CD4-positive, alpha-beta T cell treated with Interleukin-21 for 1 hour (primary cell): ENCODE results near the gene MRPL50.
"Not testable (repeated sequence)": the region's sequence is repeated elsewhere in the genome, so short reads cannot be mapped to it uniquely, and the experiment has no call there.

ENCODE experiments used
- DNase-seq: peaks from one replicate; pipeline ENCODE4 v3.0.0-alpha.2; 2020

MRPL50 gene

GRCh38 chr9:101417389-101417788 is 19.0 kb upstream of the MRPL50 start:
- no peak for DNase-seq

GRCh38 chr9:101415578-101415977 is 17.2 kb upstream of the MRPL50 start:
- DNase-seq = no peak

DNA sequence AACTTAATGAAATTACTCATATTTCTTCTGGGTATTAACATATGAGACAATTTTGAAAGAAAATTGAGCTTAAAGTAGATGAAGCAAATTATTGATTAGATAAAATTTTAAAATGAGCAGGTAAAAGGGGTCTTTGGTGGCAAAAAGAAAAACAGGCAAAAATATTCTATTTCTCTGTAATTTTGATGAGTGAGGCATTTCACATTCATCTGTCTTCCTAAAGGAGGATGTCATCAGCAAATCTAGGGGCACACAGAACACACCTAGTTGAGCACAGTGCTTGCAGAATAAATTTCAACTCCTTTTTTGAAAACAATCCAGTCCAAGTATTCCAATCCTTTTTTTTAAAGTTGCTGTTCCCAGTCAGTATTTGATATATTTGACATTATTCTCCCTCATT is 16.4 kb upstream of the MRPL50 start:
- DNase-seq = no peak

DNA sequence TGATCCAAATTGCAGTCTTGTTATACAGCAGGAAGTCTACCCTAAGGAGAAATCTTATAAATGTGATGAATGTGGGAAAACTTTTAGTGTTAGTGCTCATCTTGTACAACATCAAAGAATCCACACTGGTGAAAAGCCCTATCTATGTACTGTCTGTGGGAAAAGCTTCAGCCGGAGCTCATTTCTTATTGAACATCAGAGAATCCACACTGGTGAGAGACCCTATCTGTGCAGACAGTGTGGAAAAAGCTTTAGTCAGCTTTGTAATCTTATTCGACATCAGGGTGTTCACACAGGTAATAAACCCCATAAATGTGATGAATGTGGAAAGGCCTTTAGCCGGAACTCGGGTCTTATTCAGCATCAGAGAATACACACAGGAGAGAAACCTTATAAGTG is 10.7 kb upstream of the MRPL50 start:
- DNase-seq = no peak

GRCh38 chr9:101408374-101409078 is 10.1 kb upstream of the MRPL50 start:
- DNase-seq = no peak

DNA sequence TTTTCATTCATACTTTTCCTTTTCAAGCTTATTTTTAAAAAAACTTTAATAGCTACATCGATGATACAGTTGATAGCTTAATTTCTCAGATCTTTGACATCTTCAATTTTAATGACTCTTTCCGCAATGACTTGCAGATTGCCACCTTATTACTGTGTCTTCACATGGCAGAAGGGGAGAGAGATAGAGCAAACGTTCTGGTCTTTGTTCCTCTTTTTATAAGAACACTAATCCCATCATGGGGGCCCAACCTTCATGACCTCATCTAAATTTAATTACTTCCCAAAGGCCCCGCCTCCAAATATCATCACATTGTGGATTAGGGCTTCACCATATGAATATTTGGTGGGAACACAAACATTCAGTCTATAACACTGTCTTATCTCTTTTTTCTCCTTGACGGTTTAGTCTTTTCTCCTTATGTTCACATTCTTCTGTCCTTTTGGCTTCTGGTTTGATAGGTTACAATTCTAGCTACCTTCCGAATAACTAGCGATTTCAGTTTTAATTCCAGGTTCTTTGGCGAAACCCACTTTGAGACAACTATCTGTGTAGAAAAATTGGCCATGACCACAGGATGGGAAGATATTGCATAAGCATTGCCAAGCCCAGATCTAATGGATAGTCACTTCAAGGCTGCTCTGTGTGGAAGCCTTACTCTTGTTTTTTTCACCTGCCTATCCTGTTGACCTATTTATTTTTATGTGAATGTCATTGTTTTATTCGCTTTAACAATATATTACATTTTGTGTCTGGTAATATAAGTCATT is 5.3 kb upstream of the MRPL50 start:
- no peak for DNase-seq

DNA sequence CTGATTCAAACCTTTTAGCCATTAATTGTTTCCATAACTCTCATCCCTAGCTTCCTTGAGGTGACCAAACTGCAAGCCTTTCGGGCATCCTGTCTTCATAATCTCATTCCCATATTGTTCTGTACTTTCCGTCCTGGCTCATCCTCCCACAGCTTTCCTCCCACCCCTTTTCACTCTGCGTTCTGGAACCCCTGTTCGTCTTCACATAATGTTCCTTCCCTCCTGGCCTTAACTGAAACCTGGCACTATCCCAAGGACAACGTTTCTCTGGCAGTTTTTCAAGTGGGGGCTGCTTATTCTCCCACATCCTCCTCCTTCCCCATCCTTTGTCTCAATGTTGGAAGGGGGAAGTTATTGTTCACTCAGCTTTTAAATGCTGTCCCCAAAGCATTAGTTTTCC is 1.7 kb upstream of the MRPL50 start:
- DNase-seq = no peak

GRCh38 chr9:101399643-101399970 is 1.2 kb upstream of the MRPL50 start:
- no peak for DNase-seq

GRCh38 chr9:101398930-101399642 is 668 bp upstream of the MRPL50 start:
- DNase-seq = no peak

DNA sequence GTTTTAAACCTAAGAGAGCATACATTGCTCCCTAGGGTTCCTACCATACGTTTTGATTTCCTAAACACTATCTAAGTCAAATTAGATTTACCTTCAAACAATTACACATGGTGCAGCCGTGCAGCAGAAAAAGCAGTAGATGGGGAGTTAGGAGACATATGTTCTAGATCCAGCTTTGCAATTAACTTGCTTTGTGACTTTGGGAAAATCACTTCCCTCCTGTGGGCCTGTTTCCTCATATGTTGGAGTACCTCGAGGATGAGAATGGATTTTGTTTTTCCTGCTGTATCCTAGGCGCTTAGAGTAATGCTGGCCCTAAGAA is 711 bp downstream of the MRPL50 start:
- DNase-seq = no peak

- no peak for DNase-seq
Measured at GRCh38 chr9:101394687-101395086, 3.7 kb downstream of the MRPL50 start.

DNA sequence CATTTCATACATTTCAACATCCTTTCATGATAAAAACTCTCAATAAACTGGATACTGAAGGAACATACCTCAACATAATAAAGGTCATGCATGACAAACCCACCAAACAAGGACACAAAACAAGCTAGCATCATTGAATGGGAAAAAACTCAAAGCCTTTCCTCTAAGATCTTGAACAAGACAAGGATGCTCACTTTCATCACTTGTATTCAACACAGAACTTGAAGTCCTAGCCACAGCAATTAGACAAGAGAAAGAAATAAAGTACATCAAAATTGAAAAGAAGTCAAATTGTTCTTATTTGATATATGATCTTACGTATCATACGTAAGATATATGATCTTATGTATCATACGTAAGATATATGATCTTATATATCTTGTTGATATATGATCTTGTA is 5.3 kb downstream of the MRPL50 start:
- no peak for DNase-seq

GRCh38 chr9:101388507-101388993 is 9.9 kb downstream of the MRPL50 start:
- no peak for DNase-seq

- peak; percentile 49 for DNase-seq
Measured at GRCh38 chr9:101387871-101388506, 10.4 kb downstream of the MRPL50 start.

DNA sequence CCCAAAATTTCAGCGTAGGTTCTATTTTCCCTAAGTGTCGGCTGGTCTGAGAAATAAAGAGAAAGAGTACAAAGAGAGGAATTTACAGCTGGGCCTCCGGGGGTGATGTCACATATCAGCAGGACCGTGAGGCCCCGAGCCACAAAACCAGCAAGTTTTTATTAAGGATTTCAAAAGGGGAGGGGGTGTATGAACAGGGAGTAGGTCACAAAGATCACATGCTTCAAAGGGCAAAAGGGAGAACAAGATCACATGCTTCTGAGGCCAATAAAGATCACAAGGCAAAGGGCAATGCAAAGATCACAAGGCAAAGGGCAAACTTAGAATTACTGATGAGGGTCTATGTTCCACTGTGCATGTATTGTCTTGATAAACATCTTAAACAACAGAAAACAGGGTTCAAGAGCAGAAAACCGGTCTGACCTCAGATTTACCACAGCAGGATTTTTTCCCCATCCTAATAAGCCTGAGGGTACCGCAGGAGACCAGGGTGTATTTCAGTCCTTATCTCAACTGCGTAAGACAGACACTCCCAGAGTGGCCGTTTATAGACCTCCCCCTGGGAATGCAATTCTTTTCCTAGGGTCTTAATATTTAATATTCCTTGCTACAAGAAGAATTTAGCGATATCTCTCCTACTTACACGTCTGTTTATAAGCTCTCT is 13.4 kb downstream of the MRPL50 start, which contains the start of gene BAAT:
BAAT (minus strand) TSS at position 134 of the 664 bp plus-strand sequence. CDS start 13,602 bp downstream, outside the sequence.
- DNase-seq = not testable (repeated sequence)

DNA sequence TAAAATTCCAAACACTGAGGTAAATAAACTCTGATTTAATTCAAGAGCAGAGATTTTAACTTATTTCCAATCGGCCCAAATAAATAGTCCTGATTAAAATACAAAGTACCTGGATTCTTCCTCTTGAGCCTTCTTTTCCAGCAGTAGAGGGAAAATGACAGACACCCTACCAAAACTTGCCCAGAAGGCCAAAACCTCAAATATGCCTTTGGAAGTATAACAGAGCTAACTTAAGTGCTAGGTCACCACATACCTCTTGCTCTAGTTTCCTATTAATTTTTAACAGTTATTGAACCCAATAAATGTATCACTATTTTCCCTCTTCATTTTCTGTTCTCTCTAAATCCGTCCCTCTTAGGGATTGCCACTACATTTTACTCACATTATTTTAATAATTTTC is 15.1 kb downstream of the MRPL50 start:
- DNase-seq = no peak

- no peak for DNase-seq
Measured at GRCh38 chr9:101381833-101382342, 16.5 kb downstream of the MRPL50 start.

DNA sequence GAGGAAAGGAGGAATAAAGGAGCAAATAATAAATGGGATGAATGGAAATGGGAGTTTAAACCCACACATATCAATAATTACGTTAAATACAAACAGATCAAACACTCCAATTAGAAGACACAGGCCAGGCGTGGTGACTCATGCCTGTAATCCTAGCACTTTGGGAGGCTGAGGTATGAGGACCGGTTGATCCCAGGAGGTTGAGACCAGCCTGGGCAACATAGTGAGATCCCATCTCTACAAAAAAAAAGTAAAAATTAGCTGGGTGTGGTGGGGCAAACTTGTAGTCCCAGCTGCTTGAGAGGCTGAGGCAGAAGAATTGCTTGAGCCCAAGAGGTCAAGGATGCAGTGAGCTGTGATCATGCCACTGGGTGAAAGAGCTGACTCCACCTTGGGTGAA is 17.3 kb downstream of the MRPL50 start:
- DNase-seq = no peak

GRCh38 chr9:101380295-101380694 is 18.1 kb downstream of the MRPL50 start:
- DNase-seq = no peak

- no peak for DNase-seq
Measured at GRCh38 chr9:101376111-101376848, 22.1 kb downstream of the MRPL50 start.

DNA sequence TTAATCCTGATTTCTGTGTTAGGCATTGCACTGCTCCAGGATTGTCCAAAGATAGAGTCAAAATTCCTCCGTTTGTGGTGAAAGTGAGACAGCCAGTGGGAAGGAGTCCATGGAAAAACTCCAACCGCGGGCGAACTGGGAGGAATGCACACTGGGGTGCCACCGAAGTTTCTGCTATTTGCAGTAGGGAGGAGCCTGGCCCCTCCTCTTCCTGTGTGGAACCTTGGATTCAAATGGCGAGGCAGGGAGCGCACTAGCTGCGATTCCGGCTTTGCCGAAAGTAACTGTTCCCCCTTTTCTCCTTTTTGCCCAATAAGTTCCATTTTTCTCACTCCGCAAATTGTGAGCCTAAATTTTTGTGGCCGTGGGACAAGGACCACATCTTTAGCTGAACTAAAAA is 22.9 kb downstream of the MRPL50 start:
- DNase-seq = no peak
